Hepatocyte (in vitro differentiated cells): ENCODE results near the gene ATXN7L1.

Experiments used
- CTCF ChIP-seq: fragments of 200-600 bp; sonication (generic); IDR thresholded peaks from 2 replicates; pipeline ENCODE4 v1.5.1; 2016; ENCODE audit warnings: antibody characterized with exemption, mild to moderate bottlenecking; ENCODE audit not compliant: poor library complexity
- EZH2 ChIP-seq: fragments of 200-600 bp; sonication (generic); IDR thresholded peaks from 2 replicates; pipeline ENCODE4 v1.6.1; 2016; ENCODE audit warnings: antibody characterized with exemption, mild to moderate bottlenecking, borderline replicate concordance

GRCh38 chr7:105906695-105907094 is 30.3 kb upstream of the ATXN7L1 start:
- TF ChIP-seq CTCF (no peak), EZH2 (no peak)
